GM12891 (cell line): ENCODE data around the gene MT1A.

Experiments used
- PAX5 ChIP-seq: IDR thresholded peaks from 2 replicates; pipeline ENCODE4 v1.6.1; 2011; ENCODE audit warnings: low read length, moderate library complexity, mild to moderate bottlenecking; ENCODE audit not compliant: insufficient read depth, severe bottlenecking
- POLR2A ChIP-seq: IDR thresholded peaks from 2 replicates; pipeline ENCODE4 v1.6.1; 2011; ENCODE audit warnings: low read depth, low read length, control low read depth
- POLR2AphosphoS5 ChIP-seq: IDR thresholded peaks from 2 replicates; pipeline ENCODE4 v1.6.1; 2011; ENCODE audit warnings: low read depth, low read length, control low read depth
- POU2F2 ChIP-seq: IDR thresholded peaks from 2 replicates; pipeline ENCODE4 v1.6.1; 2011; ENCODE audit warnings: low read depth, mild to moderate bottlenecking, control low read depth, low read length, moderate library complexity
- SPI1 ChIP-seq: IDR thresholded peaks from 2 replicates; pipeline ENCODE4 v1.6.1; 2011; ENCODE audit warnings: low read depth, low read length, control low read depth
- TAF1 ChIP-seq: IDR thresholded peaks from 2 replicates; pipeline ENCODE4 v1.6.1; 2011; ENCODE audit warnings: low read depth, low read length, control low read depth

GRCh38 chr16:56684256-56684925, 45.9 kb downstream of the MT1A start:
- TF ChIP-seq POLR2A (no peak), POLR2AphosphoS5 (no peak), TAF1 (no peak), PAX5 (no peak), POU2F2 (no peak), SPI1 (no peak)
